Stomach (tissue), 9 donors: Measurements from ENCODE around the gene NEDD4L. TPM values are rescaled to one million over a fixed set of nuclear protein-coding genes. Genes with fewer than 3 reads are reported as not detected.

Experiments used
- DNase-seq, 2 donors: peaks; one replicate each; pipeline versions ENCODE4 v3.0.0 to v3.0.0-alpha.2; 2013 to 2019
- H3K27ac ChIP-seq, 5 donors: fragments of 200-600 bp in 4 of 5; sonication (generic) in 4 of 5; one replicate each; pipeline ENCODE4 v1.5.1; 2013 to 2019; ENCODE audit warnings: mild to moderate bottlenecking in 1 of 5, moderate library complexity in 1 of 5
- H3K27me3 ChIP-seq, 3 donors: fragments of 200-600 bp; sonication (generic); one replicate each; pipeline ENCODE4 v1.5.1; 2017 to 2019; ENCODE audit warnings: mixed run types in 1 of 3
- H3K36me3 ChIP-seq, 4 donors: fragments of 200-600 bp; sonication (generic); 1 replicate in 3 of 4; 2 replicates in 1 of 4; pipeline ENCODE4 v1.5.1; 2016 to 2019
- H3K4me1 ChIP-seq, 4 donors: fragments of 200-600 bp; sonication (generic); one replicate each; pipeline ENCODE4 v1.5.1; 2016 to 2019
- H3K4me3 ChIP-seq, 4 donors: fragments of 200-600 bp; sonication (generic) in 3 of 4; one replicate each; pipeline ENCODE4 v1.5.1; 2016 to 2019; ENCODE audit warnings: mild to moderate bottlenecking in 1 of 4
- H3K9me3 ChIP-seq, 4 donors: fragments of 200-600 bp; sonication (generic); one replicate each; pipeline ENCODE4 v1.5.1; 2016 to 2019
- CTCF ChIP-seq, 7 experiments: fragments of 450-650 bp in 4 of 7; fragments of 200-600 bp in 3 of 7; sonication (generic) in 3 of 7; IDR thresholded peaks; one replicate each; pipeline ENCODE4 v1.5.1; 2016 to 2019; ENCODE audit warnings: antibody characterized with exemption in 7 of 7, control low read depth in 2 of 7, mild to moderate bottlenecking in 1 of 7
- EP300 ChIP-seq: sonication (generic); formaldehyde crosslinking; IDR thresholded peaks from one replicate; pipeline ENCODE4 v1.6.1; 2017; ENCODE audit warnings: antibody characterized with exemption
- POLR2A ChIP-seq, 4 donors: fragments of 450-650 bp; IDR thresholded peaks; one replicate each; pipeline ENCODE4 v1.6.1; 2016; ENCODE audit warnings: antibody characterized with exemption in 4 of 4, control low read depth in 2 of 4, mild to moderate bottlenecking in 1 of 4, moderate library complexity in 1 of 4
- POLR2AphosphoS5 ChIP-seq, 3 donors: sonication (generic); formaldehyde crosslinking; IDR thresholded peaks; one replicate each; pipeline ENCODE4 v1.6.1; 2016; ENCODE audit warnings: antibody characterized with exemption in 3 of 3
- WGBS, 5 donors: extraction: QIAGEN DNeasy Blood & Tissue Kit in 3 of 5; methylation state at CpG; one replicate each; pipeline versions ENCODE4 v1.1.5 to v1.1.7; 2013 to 2018; 5-methylcytosine and 5-hydroxymethylcytosine counted together
- intact Hi-C: fragments of 100-400 bp; cut with DNase I; formaldehyde crosslinking; loops from one replicate; pipeline ENCODE4 v1.15.1; 2023; ENCODE audit warnings: low total_unique reads
- polyA plus RNA-seq, 3 donors: library from polyadenylated mRNA; stranded (reverse); fragments of 200-250 nt; gene quantifications; one replicate each; pipeline ENCODE4 v1.2.3, GENCODE V29; 2013
- total RNA-seq, 5 donors: library from RNA; depleted of rRNA; stranded (reverse); fragments of >200 nt; gene quantifications; one replicate each; pipeline versions ENCODE4 v1.1.0 to v1.2.3, GENCODE V29; 2014 to 2016
- donor health status: healthy with polysubstance abuse.
- donor health status: Bipolar disorder and iron deficiency.
- donor health status: healthy.

The NEDD4L gene
- total and polyA plus RNA-seq, 8 donors, result 46.1 to 315 (median 129) TPM

DNA sequence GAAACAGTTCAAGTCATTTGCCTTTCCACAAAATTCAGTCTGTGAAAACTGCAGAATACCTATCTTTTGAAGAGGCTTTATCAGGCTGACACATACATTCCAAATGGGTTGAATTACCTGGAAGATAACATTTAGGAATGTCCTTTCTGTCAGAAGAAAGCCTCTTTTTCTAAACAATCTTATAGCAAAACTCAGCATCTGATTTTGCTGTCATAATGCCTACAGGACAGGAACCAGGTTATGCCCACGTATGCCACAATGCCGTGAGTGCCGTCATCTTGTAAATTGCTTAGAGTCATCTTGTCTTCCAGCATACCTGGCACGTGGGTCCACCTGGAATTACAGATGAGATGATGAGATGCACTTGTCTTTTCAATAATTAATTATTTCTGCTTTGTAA is 309.6 kb downstream of the NEDD4L start:
- H3K4me1 ChIP-seq, result peaks cover 0 to 7% (median 2%) of the 10 kb centered on the region in 4 donors
- no peaks in the 10 kb centered on the region for H3K27me3 ChIP-seq
- no peak overlapping the region for H3K4me3 ChIP-seq
- intact Hi-C loops, result no loop called here
- DNase-seq, result no peak
- peaks cover 19 to 79% (median 77%) of the 10 kb centered on the region in 4 donors for H3K36me3 ChIP-seq
- 94 to 98% (median 94%) methylated on average over 4 of the region's 4 CpGs for WGBS, 5 donors
- no peak for TF ChIP-seq POLR2A (IDR thresholded peaks at IDR 0.05)
- TF ChIP-seq POLR2AphosphoS5 (IDR thresholded peaks at IDR 0.05), result no peak
- TF ChIP-seq EP300, result no peak
- TF ChIP-seq CTCF (IDR thresholded peaks at IDR 0.05), result no peak
- no peaks in the 10 kb centered on the region for H3K9me3 ChIP-seq
- H3K27ac ChIP-seq, result no peak overlapping the region

DNA sequence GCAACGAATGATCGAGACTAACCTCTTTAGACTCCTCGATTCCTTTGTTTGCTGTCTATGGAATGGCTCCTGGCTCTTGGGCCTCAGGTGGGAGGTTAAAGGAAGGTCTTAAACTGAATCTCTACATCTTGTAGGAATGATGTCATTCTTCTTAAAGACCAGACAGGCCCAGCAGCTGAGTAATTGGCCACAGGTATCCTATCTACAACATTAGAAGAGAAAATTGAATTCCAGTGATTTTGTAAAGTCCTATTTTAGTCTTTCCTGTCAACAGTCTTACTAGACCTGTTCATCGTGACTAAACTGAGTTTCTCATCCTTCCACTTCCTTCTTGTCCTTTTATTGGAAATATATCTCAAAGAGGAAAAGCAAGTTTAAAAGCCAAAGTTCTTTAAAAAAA is 310.0 kb downstream of the NEDD4L start:
- TF ChIP-seq POLR2AphosphoS5 (IDR thresholded peaks at IDR 0.05) (no peak), EP300 (no peak), CTCF (IDR thresholded peaks at IDR 0.05) (no peak), POLR2A (IDR thresholded peaks at IDR 0.05) (no peak)
- intact Hi-C loops, result no loop called here
- 84 to 97% (median 96%) methylated on average over 4 of the region's 4 CpGs for WGBS, 5 donors

GRCh38 chr18:58354791-58355190 is 310.8 kb downstream of the NEDD4L start:
- Histone ChIP-seq H3K36me3 (peaks cover 12 to 74% (median 67%) of the 10 kb centered on the region in 4 donors), H3K27me3 (no peaks in the 10 kb centered on the region), H3K27ac (no peak overlapping the region), H3K4me3 (no peak overlapping the region), H3K4me1 (peaks cover 0 to 7% (median 2%) of the 10 kb centered on the region in 4 donors), H3K9me3 (no peaks in the 10 kb centered on the region)
- DNase-seq, result no peak
- TF ChIP-seq EP300 (no peak), CTCF (IDR thresholded peaks at IDR 0.05) (no peak), POLR2A (IDR thresholded peaks at IDR 0.05) (no peak), POLR2AphosphoS5 (IDR thresholded peaks at IDR 0.05) (no peak)
- intact Hi-C loops, result no loop called here
- WGBS, 5 donors, result 90 to 93% (median 92%) methylated on average over 10 of the region's 10 CpGs

More for the DNA sequence above, 310.0 kb downstream of the NEDD4L start:
- Histone ChIP-seq H3K9me3 (no peaks in the 10 kb centered on the region), H3K4me3 (no peak overlapping the region), H3K36me3 (peaks cover 19 to 76% (median 73%) of the 10 kb centered on the region in 4 donors), H3K27ac (no peak overlapping the region), H3K4me1 (peaks cover 0 to 7% (median 2%) of the 10 kb centered on the region in 4 donors), H3K27me3 (no peaks in the 10 kb centered on the region)
- no peak for DNase-seq

- Histone ChIP-seq H3K4me1 (peaks cover 0 to 7% (median 2%) of the 10 kb centered on the region in 4 donors), H3K27ac (no peak overlapping the region), H3K27me3 (no peaks in the 10 kb centered on the region), H3K4me3 (no peak overlapping the region), H3K9me3 (no peaks in the 10 kb centered on the region), H3K36me3 (peaks cover 10 to 73% (median 62%) of the 10 kb centered on the region in 4 donors)
- intact Hi-C loops, result no loop called here
- no peak for TF ChIP-seq EP300
- TF ChIP-seq CTCF (IDR thresholded peaks at IDR 0.05), result no peak
- TF ChIP-seq POLR2AphosphoS5 (IDR thresholded peaks at IDR 0.05), result no peak
- no peak for TF ChIP-seq POLR2A (IDR thresholded peaks at IDR 0.05)
- DNase-seq, result no peak
- WGBS, 5 donors, result 94 to 98% (median 95%) methylated on average over 8 of the region's 8 CpGs
Observed at GRCh38 chr18:58355243-58355642, 311.2 kb downstream of the NEDD4L start.
